ENCODE data around the gene CROCC2. TPM values are rescaled to one million over a fixed set of nuclear protein-coding genes. Genes with fewer than 3 reads are reported as not detected.
A peak's percentile ranks its signal among the peaks of the same experiment; 100 is the strongest.

CROCC2 gene
- total and polyA plus RNA-seq, 2 of the 13 experiments (the other 11 are each of a cell fraction or from before 2014, with no cell fraction given), result not detected

DNA sequence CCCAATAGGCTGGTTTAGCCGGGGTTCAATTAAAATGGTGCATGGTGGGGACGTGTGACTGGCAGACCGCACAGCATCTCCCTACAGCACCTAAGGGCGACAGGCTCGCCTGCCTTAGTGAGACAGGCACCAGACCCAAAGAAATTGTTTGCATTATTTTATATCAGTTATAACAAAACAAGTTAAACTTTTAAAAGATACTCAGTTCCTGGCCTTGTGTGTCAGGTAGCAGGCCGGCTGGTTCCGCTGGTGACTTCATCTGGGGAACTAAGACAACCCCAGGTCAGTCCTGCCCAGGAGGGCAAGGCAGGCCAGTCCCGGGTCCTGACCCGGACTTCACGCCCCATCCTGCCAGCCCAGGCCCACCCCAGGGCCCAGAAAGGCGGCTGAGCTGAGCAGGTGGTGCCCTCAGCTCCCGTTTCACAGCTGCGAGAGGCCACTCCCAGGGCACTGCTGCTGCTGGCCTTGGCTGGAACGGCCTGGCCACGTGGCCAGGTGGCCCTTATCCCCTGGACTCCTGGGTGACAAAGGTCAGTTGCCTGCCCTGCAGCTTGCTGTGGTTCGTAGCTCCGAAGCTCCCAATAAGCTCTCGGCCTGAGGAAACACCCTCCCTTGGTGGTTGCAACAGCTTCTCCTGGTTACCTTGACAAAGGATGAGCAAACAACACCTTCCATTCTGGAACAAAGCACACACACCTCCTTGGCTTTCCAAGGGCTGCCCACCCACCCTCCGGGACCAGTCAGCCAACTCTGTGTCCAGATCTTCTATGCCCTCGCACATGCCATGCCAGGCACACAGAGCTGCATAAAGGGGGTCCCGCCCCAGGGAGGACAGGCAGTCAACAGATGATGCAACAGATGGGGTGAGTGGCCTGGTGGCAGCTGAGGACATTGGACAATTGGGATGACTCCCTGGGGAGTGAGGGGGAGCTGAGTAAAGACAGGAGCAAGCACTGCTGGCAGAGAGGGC is 48.8 kb upstream of the CROCC2 start (continued):
- TF ChIP-seq, protein P1, sequence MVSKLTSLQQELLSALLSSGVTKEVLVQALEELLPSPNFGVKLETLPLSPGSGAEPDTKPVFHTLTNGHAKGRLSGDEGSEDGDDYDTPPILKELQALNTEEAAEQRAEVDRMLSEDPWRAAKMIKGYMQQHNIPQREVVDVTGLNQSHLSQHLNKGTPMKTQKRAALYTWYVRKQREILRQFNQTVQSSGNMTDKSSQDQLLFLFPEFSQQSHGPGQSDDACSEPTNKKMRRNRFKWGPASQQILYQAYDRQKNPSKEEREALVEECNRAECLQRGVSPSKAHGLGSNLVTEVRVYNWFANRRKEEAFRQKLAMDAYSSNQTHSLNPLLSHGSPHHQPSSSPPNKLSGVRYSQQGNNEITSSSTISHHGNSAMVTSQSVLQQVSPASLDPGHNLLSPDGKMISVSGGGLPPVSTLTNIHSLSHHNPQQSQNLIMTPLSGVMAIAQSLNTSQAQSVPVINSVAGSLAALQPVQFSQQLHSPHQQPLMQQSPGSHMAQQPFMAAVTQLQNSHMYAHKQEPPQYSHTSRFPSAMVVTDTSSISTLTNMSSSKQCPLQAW (CRISPR knock-in tag; IDR thresholded peaks at IDR 0.05), result peak; percentile 96
- TF ChIP-seq ZBTB21 (CRISPR knock-in tag; IDR thresholded peaks at IDR 0.05), result no peak; the same call in 1 of the 2 replicates
- TF ChIP-seq, protein P2, sequence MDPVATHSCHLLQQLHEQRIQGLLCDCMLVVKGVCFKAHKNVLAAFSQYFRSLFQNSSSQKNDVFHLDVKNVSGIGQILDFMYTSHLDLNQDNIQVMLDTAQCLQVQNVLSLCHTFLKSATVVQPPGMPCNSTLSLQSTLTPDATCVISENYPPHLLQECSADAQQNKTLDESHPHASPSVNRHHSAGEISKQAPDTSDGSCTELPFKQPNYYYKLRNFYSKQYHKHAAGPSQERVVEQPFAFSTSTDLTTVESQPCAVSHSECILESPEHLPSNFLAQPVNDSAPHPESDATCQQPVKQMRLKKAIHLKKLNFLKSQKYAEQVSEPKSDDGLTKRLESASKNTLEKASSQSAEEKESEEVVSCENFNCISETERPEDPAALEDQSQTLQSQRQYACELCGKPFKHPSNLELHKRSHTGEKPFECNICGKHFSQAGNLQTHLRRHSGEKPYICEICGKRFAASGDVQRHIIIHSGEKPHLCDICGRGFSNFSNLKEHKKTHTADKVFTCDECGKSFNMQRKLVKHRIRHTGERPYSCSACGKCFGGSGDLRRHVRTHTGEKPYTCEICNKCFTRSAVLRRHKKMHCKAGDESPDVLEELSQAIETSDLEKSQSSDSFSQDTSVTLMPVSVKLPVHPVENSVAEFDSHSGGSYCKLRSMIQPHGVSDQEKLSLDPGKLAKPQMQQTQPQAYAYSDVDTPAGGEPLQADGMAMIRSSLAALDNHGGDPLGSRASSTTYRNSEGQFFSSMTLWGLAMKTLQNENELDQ (CRISPR knock-in tag; IDR thresholded peaks at IDR 0.05; ENCODE audit: borderline replicate concordance), result no peak
- TF ChIP-seq KDM1A (CRISPR knock-in tag; IDR thresholded peaks at IDR 0.05), result peak; percentile 86
- TF ChIP-seq, protein P3, sequence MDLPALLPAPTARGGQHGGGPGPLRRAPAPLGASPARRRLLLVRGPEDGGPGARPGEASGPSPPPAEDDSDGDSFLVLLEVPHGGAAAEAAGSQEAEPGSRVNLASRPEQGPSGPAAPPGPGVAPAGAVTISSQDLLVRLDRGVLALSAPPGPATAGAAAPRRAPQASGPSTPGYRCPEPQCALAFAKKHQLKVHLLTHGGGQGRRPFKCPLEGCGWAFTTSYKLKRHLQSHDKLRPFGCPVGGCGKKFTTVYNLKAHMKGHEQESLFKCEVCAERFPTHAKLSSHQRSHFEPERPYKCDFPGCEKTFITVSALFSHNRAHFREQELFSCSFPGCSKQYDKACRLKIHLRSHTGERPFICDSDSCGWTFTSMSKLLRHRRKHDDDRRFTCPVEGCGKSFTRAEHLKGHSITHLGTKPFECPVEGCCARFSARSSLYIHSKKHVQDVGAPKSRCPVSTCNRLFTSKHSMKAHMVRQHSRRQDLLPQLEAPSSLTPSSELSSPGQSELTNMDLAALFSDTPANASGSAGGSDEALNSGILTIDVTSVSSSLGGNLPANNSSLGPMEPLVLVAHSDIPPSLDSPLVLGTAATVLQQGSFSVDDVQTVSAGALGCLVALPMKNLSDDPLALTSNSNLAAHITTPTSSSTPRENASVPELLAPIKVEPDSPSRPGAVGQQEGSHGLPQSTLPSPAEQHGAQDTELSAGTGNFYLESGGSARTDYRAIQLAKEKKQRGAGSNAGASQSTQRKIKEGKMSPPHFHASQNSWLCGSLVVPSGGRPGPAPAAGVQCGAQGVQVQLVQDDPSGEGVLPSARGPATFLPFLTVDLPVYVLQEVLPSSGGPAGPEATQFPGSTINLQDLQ (CRISPR knock-in tag; IDR thresholded peaks at IDR 0.05), result no peak; the same call in none of the 2 replicates
- 0 out of 2 replicates have a peak, but pooled peaks have one; percentile 88 for TF ChIP-seq DNMT1 (CRISPR knock-in tag; IDR thresholded peaks at IDR 0.05)
- TF ChIP-seq, protein P4, sequence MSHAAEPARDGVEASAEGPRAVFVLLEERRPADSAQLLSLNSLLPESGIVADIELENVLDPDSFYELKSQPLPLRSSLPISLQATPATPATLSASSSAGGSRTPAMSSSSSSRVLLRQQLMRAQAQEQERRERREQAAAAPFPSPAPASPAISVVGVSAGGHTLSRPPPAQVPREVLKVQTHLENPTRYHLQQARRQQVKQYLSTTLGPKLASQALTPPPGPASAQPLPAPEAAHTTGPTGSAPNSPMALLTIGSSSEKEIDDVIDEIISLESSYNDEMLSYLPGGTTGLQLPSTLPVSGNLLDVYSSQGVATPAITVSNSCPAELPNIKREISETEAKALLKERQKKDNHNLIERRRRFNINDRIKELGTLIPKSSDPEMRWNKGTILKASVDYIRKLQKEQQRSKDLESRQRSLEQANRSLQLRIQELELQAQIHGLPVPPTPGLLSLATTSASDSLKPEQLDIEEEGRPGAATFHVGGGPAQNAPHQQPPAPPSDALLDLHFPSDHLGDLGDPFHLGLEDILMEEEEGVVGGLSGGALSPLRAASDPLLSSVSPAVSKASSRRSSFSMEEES (CRISPR knock-in tag; IDR thresholded peaks at IDR 0.05), result peak; percentile 96
- no peak for TF ChIP-seq ZNF207 (IDR thresholded peaks at IDR 0.05; ENCODE audit: borderline replicate concordance)
- TF ChIP-seq, protein P5, sequence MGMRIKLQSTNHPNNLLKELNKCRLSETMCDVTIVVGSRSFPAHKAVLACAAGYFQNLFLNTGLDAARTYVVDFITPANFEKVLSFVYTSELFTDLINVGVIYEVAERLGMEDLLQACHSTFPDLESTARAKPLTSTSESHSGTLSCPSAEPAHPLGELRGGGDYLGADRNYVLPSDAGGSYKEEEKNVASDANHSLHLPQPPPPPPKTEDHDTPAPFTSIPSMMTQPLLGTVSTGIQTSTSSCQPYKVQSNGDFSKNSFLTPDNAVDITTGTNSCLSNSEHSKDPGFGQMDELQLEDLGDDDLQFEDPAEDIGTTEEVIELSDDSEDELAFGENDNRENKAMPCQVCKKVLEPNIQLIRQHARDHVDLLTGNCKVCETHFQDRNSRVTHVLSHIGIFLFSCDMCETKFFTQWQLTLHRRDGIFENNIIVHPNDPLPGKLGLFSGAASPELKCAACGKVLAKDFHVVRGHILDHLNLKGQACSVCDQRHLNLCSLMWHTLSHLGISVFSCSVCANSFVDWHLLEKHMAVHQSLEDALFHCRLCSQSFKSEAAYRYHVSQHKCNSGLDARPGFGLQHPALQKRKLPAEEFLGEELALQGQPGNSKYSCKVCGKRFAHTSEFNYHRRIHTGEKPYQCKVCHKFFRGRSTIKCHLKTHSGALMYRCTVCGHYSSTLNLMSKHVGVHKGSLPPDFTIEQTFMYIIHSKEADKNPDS (CRISPR knock-in tag; IDR thresholded peaks at IDR 0.05), result no peak; the same call in 1 of the 2 replicates
- TF ChIP-seq, protein P6, sequence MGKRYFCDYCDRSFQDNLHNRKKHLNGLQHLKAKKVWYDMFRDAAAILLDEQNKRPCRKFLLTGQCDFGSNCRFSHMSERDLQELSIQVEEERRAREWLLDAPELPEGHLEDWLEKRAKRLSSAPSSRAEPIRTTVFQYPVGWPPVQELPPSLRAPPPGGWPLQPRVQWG (CRISPR knock-in tag; IDR thresholded peaks at IDR 0.05; ENCODE audit: borderline replicate concordance, low read depth), result 0 out of 2 replicates have a peak, but pooled peaks have one; percentile 68
- TF ChIP-seq ZNF546 (CRISPR knock-in tag; conservative IDR thresholded peaks at IDR 0.05), result peak; percentile 98
- TF ChIP-seq, protein P7, sequence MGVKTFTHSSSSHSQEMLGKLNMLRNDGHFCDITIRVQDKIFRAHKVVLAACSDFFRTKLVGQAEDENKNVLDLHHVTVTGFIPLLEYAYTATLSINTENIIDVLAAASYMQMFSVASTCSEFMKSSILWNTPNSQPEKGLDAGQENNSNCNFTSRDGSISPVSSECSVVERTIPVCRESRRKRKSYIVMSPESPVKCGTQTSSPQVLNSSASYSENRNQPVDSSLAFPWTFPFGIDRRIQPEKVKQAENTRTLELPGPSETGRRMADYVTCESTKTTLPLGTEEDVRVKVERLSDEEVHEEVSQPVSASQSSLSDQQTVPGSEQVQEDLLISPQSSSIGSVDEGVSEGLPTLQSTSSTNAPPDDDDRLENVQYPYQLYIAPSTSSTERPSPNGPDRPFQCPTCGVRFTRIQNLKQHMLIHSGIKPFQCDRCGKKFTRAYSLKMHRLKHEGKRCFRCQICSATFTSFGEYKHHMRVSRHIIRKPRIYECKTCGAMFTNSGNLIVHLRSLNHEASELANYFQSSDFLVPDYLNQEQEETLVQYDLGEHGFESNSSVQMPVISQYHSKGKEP (CRISPR knock-in tag; IDR thresholded peaks at IDR 0.05), result peak; percentile 77; the same call in 1 of the 2 replicates

Data from HepG2 (cell line).